HG03097 (cell line): Measurements from ENCODE around the gene MYADM.
"Not testable (repeated sequence)": the region's sequence is repeated elsewhere in the genome, so short reads cannot be mapped to it uniquely, and the experiment has no call there.

Experiments
- ATAC-seq: cut with Tn5 transposase; IDR thresholded peaks from one replicate; pipeline ENCODE4 v1.9.1; 2021; ENCODE audit not compliant: unreplicated experiment, low FRiP score

MYADM gene

GRCh38 chr19:53868091-53868891, 608 bp downstream of the MYADM start:
- no peak for ATAC-seq

- ATAC-seq: peak; percentile 35
These were observed 1.5 kb downstream of the MYADM start for GRCh38 chr19:53868892-53869804.

GRCh38 chr19:53869805-53870484, 2.3 kb downstream of the MYADM start:
- ATAC-seq: not testable (repeated sequence)

GRCh38 chr19:53870485-53870844, 2.8 kb downstream of the MYADM start:
- no peak for ATAC-seq

GRCh38 chr19:53871454-53871853, 3.8 kb downstream of the MYADM start:
- no peak for ATAC-seq

- no peak for ATAC-seq
These were observed 5.1 kb downstream of the MYADM start for GRCh38 chr19:53872762-53873161.

GRCh38 chr19:53873773-53874605, 6.3 kb downstream of the MYADM start:
- ATAC-seq: no peak

GRCh38 chr19:53874606-53874990, 6.9 kb downstream of the MYADM start:
- no peak for ATAC-seq

GRCh38 chr19:53875602-53876325, 8.1 kb downstream of the MYADM start:
- no peak for ATAC-seq

- no peak for ATAC-seq
These were observed 9.1 kb downstream of the MYADM start for GRCh38 chr19:53876651-53877224.

- no peak for ATAC-seq
These were observed 9.7 kb downstream of the MYADM start for GRCh38 chr19:53877361-53877766.

GRCh38 chr19:53878776-53879139, 11.1 kb downstream of the MYADM start:
- ATAC-seq: no peak

- peak; percentile 87 for ATAC-seq
These were observed 11.7 kb downstream of the MYADM start for GRCh38 chr19:53879140-53880081.

GRCh38 chr19:53880711-53881481, 13.2 kb downstream of the MYADM start:
- no peak for ATAC-seq

GRCh38 chr19:53881482-53882390, 14.1 kb downstream of the MYADM start, which contains the start of gene PRKCG:
TSS of gene PRKCG (plus strand) at chr19:53882197. CDS start at chr19:53882495, 298 bp downstream.
- ATAC-seq: no peak

GRCh38 chr19:53882391-53883050, 14.8 kb downstream of the MYADM start:
- ATAC-seq: no peak
